ENCODE data around the gene KCNJ1. TPM values are rescaled to one million over a fixed set of nuclear protein-coding genes. Genes with fewer than 3 reads are reported as not detected.

KCNJ1 gene
- total and polyA plus RNA-seq, 9 of the 15 experiments (the other 6 are each of a cell fraction or from before 2014, with no cell fraction given) = not detected

DNA sequence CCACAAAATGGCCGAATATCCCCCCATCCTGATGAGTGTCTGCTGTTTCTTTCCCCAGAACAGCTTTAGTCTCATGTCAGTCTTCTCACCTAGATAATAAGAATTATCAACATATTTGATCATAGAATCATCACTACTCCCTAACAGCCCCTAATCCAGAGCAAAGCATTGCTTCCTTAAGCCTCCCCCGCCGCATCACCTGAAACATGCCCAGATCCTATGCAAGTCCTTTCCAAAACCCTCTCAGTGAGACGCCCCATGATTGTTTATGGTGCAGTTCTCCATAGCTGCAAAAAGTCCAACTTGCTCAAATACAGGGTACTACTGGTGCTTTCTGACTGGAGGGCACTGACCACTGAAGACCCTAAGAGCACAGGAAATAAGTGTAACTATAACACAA, 20.1 kb downstream of the KCNJ1 start (continued):
- TF ChIP-seq, protein P1, sequence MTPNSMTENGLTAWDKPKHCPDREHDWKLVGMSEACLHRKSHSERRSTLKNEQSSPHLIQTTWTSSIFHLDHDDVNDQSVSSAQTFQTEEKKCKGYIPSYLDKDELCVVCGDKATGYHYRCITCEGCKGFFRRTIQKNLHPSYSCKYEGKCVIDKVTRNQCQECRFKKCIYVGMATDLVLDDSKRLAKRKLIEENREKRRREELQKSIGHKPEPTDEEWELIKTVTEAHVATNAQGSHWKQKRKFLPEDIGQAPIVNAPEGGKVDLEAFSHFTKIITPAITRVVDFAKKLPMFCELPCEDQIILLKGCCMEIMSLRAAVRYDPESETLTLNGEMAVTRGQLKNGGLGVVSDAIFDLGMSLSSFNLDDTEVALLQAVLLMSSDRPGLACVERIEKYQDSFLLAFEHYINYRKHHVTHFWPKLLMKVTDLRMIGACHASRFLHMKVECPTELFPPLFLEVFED (CRISPR knock-in tag; conservative IDR thresholded peaks at IDR 0.05) = no peak

DNA sequence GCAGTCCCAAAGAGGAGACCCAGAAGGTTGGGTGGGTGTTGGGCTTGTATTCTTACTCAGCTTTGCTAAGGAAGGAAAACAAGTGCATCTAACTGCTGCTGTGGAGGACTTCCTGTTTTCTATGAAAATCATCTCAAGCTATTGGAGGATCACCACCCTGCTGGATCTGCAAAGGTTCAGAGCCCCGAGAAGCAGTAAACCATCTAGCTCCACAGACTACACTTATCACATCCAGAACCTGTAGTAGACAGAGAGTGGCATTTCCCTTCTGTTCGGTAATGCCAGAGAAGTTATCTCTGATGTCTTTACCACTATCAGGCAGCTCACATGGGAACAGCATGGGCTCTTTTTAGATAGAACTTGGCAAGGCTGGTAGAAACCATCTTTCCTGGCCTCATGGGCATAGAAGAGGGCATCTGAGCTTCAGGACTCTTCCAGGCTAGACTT, 21.7 kb downstream of the KCNJ1 start:
- intact Hi-C loops (cut with micrococcal nuclease) = no loop called here
- FAIRE-seq (no peak), DNase-seq (ENCODE audit: extremely low read depth in 1 of 4, low spot score in 3 of 4) (no peak), ATAC-seq (no peak)
- TF ChIP-seq NCOA2 (IDR thresholded peaks at IDR 0.05; ENCODE audit: partially characterized antibody in 2 of 2) (no peak), RBBP5 (IDR thresholded peaks at IDR 0.05; ENCODE audit: borderline replicate concordance, insufficient read depth, low read length, poor library complexity, severe bottlenecking) (no peak), LCOR (CRISPR knock-in tag; IDR thresholded peaks at IDR 0.05) (no peak), BDP1 (IDR thresholded peaks at IDR 0.05; ENCODE audit: insufficient read depth, insufficient read length) (no peak), HMGN3 (IDR thresholded peaks at IDR 0.05; ENCODE audit: borderline replicate concordance, extremely low read depth, insufficient read length, low read depth, low read length) (no peak), BRD9 (IDR thresholded peaks at IDR 0.05; ENCODE audit: low read depth, partially characterized antibody) (no peak), PTRF (tag; IDR thresholded peaks at IDR 0.05) (no peak), MYNN (IDR thresholded peaks at IDR 0.05) (no peak), MYNN (CRISPR knock-in tag; IDR thresholded peaks at IDR 0.05) (no peak), KAT2B (IDR thresholded peaks at IDR 0.05; ENCODE audit: low read depth, low read length) (no peak), XRCC4 (IDR thresholded peaks at IDR 0.05; ENCODE audit: extremely low read depth, insufficient read depth, insufficient read length) (no peak)
- TF ChIP-seq, protein P2, sequence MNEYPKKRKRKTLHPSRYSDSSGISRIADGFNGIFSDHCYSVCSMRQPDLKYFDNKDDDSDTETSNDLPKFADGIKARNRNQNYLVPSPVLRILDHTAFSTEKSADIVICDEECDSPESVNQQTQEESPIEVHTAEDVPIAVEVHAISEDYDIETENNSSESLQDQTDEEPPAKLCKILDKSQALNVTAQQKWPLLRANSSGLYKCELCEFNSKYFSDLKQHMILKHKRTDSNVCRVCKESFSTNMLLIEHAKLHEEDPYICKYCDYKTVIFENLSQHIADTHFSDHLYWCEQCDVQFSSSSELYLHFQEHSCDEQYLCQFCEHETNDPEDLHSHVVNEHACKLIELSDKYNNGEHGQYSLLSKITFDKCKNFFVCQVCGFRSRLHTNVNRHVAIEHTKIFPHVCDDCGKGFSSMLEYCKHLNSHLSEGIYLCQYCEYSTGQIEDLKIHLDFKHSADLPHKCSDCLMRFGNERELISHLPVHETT (CRISPR knock-in tag; conservative IDR thresholded peaks at IDR 0.05 in 1 of 2, IDR thresholded peaks at IDR 0.05 in 1 of 2) = no peak
- H3K79me2 ChIP-seq (ENCODE audit: control insufficient read depth, insufficient read depth, low read length) = no peaks in the 10 kb centered on the region
- H3K27me3 ChIP-seq (ENCODE audit: control insufficient read depth in 2 of 2, insufficient read depth in 2 of 2, low read length in 2 of 2) = no peaks in the 10 kb centered on the region
- ChIA-PET POLR2A (interaction anchor here (0.6 kb wide), 1 partner anchor 10 kb away, joined by 4 read pairs; no protein-coding TSS in a partner anchor), CTCF (ENCODE audit: low intra/inter-chr PET ratio) (no interaction called here)
- H3K4me1 ChIP-seq (replicated peaks in 1 of 2; ENCODE audit: control insufficient read depth in 2 of 2, insufficient read depth in 2 of 2, low read length in 2 of 2) = no peaks in the 10 kb centered on the region
- H4K20me1 ChIP-seq (replicated peaks; ENCODE audit: control insufficient read depth, insufficient read depth, low read length) = no peaks in the 10 kb centered on the region
- WGBS (ENCODE audit: insufficient coverage, low coverage, missing lambda C conversion rate) = 0% methylated on average over 2 of the region's 2 CpGs
- H3K9ac ChIP-seq (ENCODE audit: insufficient read depth in 1 of 2, low read depth in 2 of 2, low read length in 2 of 2) = no peak overlapping the region
- no peak overlapping the region for H3K27ac ChIP-seq (ENCODE audit: extremely low read depth, low read depth, low read length)
- H3K9me1 ChIP-seq (ENCODE audit: control insufficient read depth, insufficient read depth, low read length) = no peaks in the 10 kb centered on the region
- H3K4me2 ChIP-seq (ENCODE audit: insufficient read depth, low read length) = no peak overlapping the region
- H3K4me3 ChIP-seq = no peak overlapping the region
- BruUV-seq (replicated peaks) = no TSS peak
- no peak overlapping the region for H2AFZ ChIP-seq (ENCODE audit: low read depth, low read length)
- H3K9me3 ChIP-seq (replicated peaks; ENCODE audit: control insufficient read depth, insufficient read depth, low read depth, low read length) = no peaks in the 10 kb centered on the region
- in situ Hi-C loops (cut with MboI) = loop anchor here (25.0 kb wide), 1 partner anchor 808 kb away; no protein-coding TSS in a partner anchor
- no peaks in the 10 kb centered on the region for H3K36me3 ChIP-seq (ENCODE audit: control insufficient read depth, insufficient read depth, low read length)
